ENCODE measurements around the gene ARPC4. TPM values are rescaled to one million over a fixed set of nuclear protein-coding genes. Genes with fewer than 3 reads are reported as not detected.

ARPC4 gene
- total and polyA plus RNA-seq, 10 of the 15 experiments (the other 5 are each of a cell fraction or from before 2014, with no cell fraction given) = 42.0 to 354 (median 268) TPM

GRCh38 chr3:9779721-9780457 lies 13.0 kb upstream of the ARPC4 start (continued):
- TF ChIP-seq ZBTB33 (IDR thresholded peaks at IDR 0.05) (no peak), CHD4 (IDR thresholded peaks at IDR 0.05) (no peak), ETV6 (conservative IDR thresholded peaks at IDR 0.05 in 1 of 2, IDR thresholded peaks at IDR 0.05 in 1 of 2; ENCODE audit: borderline replicate concordance in 1 of 2, low read depth in 1 of 2) (no peak), NRF1 (conservative IDR thresholded peaks at IDR 0.05; ENCODE audit: low read depth, low read length) (no peak), PBX3 (IDR thresholded peaks at IDR 0.05; ENCODE audit: insufficient replicate concordance, low read depth, low read length) (peak; percentile 34), POLR2AphosphoS5 (IDR thresholded peaks at IDR 0.05; ENCODE audit: low read length) (peak; percentile 6; the same call in 1 of the 2 replicates), EZH2 (IDR thresholded peaks at IDR 0.05; ENCODE audit: borderline replicate concordance, control insufficient read depth, low read depth, low read length) (no peak), CHD1 (IDR thresholded peaks at IDR 0.05; ENCODE audit: low read depth, low read length) (no peak), CBX5 (IDR thresholded peaks at IDR 0.05; ENCODE audit: low read depth) (no peak), ZNF384 (IDR thresholded peaks at IDR 0.05; ENCODE audit: borderline replicate concordance, low read depth, low read length) (peak; percentile 60; the same call in 1 of the 2 replicates), E4F1 (IDR thresholded peaks at IDR 0.05; ENCODE audit: borderline replicate concordance, partially characterized antibody) (no peak), RFX5 (IDR thresholded peaks at IDR 0.05; ENCODE audit: low read depth, low read length) (no peak), IKZF2 (IDR thresholded peaks at IDR 0.05) (peak; percentile 44 to 46; a peak in 2 of 4 replicates), PML (IDR thresholded peaks at IDR 0.05; ENCODE audit: low read length) (no peak; the same call in 1 of the 2 replicates), REST (IDR thresholded peaks at IDR 0.05; ENCODE audit: low read depth, low read length) (no peak), USF1 (IDR thresholded peaks at IDR 0.05; ENCODE audit: borderline replicate concordance, extremely low read length, insufficient read depth, low read depth, low read length) (no peak), HDAC6 (IDR thresholded peaks at IDR 0.05; ENCODE audit: unreplicated experiment) (no peak), NR2C1 (IDR thresholded peaks at IDR 0.05) (no peak), ZNF622 (IDR thresholded peaks at IDR 0.05) (no peak)
